ENCODE data around the gene COMTD1.
A peak's percentile ranks its signal among the peaks of the same experiment; 100 is the strongest.

COMTD1 gene
- total RNA-seq = 12.6 reads per million, percentile 37 among the genes with 10 or more reads in this experiment

GRCh38 chr10:75235375-75236177, at the start of gene COMTD1:
Gene COMTD1 (minus strand): TSS chr10:75235957. CDS start chr10:75235928, 29 bp downstream.
- peak; percentile 89 for DNase-seq

- DNase-seq = no peak
Observed at GRCh38 chr10:75283671-75284470, 48.1 kb upstream of the COMTD1 start.

DNA sequence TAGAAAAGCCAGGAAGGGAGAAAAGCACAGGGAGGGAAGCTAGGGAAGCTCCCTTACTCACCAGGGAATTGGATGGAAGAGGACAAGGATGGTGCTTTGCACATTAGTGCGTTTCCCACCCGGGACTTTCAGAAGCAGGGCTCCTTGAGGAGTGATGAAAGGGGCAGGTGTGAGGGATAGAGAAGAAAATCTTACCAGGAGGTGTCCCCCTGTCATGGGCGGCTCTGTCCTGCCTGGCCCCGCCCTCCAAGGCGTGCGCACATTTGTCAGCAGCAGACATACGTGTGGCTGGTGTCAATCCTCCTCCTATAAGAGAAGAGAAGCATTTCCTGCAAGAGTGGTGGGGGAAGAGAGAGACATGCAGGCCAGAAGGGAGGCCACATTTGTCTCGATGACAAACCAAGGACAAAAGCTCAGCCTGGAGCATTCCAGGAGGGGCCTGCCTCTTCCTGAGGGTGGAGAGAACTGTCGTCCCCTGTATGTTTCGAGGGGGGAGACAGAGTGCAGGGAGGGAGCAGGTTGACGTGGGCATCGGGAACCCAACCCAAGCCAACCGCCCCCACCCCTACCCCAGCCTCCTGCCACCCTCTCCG, 47.4 kb upstream of the COMTD1 start:
- no peak for DNase-seq

DNA sequence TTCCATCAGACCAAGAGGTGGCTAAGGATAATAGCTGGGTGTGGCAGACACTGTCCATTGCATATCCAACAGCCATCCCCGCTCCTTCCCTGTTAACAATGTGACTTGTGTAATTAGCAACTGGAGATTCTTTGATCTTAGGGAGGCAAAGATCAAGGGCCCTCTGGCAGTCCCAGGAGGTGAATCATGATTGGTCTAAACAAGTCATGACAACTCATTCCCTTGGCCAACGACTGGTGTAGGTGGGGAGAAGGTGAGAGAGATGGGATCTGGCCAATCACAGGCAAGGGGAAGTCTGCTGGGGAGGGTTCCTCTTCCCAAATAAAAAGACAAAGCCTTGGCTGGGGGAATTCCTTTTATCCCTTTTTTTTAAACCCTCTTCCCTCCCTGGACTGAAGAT, 46.2 kb upstream of the COMTD1 start:
- no peak for DNase-seq

GRCh38 chr10:75280236-75280635, 44.5 kb upstream of the COMTD1 start:
- DNase-seq = no peak

DNA sequence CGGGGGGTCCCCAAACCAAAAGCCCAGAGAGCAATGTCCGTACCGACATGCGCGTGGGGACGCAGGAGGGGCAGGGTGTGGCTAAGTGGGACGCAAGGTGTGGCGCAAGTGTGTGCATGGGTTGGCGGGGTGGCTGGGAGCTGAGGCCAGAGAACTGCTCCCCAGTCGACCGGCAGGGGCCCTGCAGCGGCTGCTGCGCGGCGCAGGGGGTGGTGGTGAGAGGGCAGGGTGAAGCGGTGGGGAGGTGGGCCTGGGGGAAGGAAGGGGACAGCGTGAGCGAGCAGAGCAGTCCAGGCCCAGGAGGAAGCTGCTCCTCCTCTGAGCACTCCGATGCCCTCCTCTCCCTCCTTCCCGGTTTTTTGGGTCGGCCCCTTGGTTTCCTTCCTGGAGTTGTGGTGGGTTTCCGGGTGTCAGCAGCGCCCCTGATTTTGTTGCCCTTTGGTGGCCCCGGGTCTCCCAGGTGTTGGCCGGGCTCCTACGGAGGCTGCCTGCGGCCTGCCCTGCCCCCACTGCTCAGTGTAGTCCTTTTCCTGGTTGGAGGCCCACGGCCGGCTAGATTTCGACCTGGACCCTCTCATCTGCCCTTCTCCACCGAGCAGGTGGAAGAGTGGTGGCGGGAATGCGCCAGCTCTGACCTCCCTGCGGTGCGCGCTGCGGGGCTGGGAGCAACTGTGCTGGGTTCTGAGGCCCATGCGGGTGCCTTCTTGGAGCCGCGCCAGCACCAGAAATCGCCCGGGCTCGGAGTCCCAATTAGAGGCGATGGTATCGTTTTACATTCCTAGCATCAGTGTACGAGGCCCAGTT, 40.5 kb upstream of the COMTD1 start:
- DNase-seq = no peak

GRCh38 chr10:75272896-75273295, 37.1 kb upstream of the COMTD1 start:
- DNase-seq = no peak

- no peak for DNase-seq
Observed at GRCh38 chr10:75272094-75272493, 36.3 kb upstream of the COMTD1 start.

DNA sequence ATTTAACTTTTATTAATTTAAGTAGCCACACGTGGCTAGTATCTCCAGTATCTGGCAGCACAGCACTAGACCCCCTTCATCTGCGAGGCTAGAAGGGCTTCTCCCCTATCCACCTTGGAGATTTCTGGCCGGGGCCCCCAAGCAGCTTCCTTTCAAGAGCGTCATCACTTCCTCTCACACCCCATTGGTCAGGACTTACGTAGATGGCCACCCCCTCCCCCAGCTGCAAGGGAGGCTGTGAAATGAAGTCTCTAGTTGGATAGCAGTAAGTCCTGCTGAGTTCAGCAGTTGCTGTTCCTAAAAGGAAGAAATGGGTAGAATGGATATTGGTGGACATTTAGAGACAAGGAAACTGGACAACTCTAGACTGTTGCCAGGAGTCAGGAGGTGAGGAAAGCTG, 33.8 kb upstream of the COMTD1 start:
- DNase-seq = no peak

DNA sequence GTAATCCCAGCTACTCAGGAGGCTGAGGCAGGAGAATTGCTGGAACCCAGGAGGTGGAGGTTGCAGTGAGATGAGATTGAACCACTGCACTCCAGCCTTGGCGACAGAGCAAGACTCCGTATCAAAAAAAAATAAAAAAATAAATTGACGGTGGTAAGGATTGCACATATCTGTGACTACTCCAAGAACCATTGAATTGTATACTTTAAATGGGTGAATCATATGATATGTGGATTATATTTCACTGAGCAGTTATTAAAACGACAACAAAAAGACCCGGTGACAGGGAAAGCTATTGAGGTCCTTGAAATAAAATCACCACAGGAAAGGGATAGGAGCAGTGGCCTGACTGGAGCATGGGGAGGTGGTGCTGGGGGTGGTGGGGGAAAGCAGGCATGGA, 31.2 kb upstream of the COMTD1 start:
- DNase-seq = no peak

GRCh38 chr10:75265856-75266255, 30.1 kb upstream of the COMTD1 start:
- DNase-seq = no peak

DNA sequence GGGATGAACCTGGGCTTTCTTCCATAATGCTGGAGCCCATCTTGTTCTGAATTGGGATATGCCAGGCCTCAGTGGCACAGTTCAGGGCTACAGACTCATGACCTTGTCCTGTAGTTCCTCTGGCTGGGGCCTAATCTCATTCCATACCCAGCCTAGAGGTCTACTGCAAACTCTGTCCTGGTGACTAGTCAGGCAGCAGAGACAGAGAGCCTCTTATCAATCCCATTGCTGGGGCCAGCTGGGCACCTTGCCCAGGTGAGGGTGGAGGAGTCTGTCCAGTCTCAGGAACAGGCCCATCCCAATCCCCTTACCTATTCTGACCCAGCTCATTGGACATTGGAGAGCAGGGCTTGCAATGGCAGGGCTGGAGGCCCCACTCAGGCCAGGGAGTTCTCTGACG, 28.0 kb upstream of the COMTD1 start:
- no peak for DNase-seq

DNA sequence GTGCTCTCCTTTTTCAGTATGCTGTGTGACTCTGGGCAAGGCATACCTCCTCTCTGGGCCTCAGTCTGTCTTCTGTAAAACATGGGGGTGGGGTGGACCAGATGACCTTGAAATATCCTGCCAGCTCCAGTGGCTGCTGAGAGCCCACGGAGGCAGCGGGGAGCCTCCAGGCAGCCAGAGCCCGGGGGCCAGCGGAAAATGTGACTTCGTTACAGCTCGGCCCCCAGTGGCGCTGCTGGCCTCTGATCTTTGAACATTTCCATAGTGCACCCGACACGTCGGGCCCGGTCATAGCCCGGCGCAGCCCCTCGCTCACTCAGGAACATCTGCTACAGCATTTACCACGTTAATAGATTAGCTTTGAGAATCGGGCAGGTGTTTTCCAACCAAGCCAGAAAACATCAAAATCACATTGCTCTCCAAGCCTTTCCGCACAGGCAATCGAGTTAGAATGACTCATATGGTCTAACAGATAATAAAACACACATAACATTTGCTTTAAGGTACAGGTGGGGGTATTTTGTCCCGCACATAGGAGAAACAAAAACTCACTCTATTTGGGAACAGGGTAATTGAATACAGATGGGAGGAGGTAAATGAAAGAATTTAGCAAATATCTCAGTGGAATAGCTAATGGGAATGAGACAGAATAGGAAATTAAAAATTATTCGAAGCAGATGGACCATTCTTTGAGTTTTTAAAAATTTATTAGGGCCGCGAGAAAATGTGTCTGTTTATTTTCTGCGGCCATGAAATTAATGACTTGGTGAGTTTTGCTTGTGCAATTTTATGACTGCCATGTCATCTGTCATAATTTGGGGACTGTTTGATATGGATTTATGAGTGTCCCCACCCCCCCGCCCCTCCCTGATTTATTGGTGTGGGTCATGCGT, 26.3 kb upstream of the COMTD1 start:
- no peak for DNase-seq

DNA sequence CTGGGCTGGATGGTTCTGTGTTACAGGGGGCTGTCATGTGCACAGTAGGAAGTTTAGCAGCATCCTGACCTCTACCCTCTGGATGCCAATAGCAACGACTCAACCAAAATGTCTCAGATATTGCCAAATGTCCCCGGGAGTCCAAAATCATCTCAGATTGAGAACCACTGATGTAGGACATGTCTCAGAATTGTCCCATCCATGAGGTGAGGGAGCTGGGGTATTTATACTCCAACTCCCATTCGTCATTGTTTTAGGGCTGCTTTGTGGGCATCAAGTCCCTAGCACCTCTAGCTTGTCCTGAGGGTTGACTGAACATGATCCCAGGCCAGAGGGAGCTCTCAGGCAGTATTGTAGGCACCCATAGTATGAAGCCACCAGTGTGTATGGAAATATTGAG, 25.2 kb upstream of the COMTD1 start:
- DNase-seq = no peak

- no peak for DNase-seq
Observed at GRCh38 chr10:75254739-75255138, 19.0 kb upstream of the COMTD1 start.

GRCh38 chr10:75253281-75254220, 17.8 kb upstream of the COMTD1 start:
- no peak for DNase-seq

- no peak for DNase-seq
Observed at GRCh38 chr10:75250934-75251333, 15.2 kb upstream of the COMTD1 start.

GRCh38 chr10:75247797-75248196, 12.0 kb upstream of the COMTD1 start:
- DNase-seq = no peak

DNA sequence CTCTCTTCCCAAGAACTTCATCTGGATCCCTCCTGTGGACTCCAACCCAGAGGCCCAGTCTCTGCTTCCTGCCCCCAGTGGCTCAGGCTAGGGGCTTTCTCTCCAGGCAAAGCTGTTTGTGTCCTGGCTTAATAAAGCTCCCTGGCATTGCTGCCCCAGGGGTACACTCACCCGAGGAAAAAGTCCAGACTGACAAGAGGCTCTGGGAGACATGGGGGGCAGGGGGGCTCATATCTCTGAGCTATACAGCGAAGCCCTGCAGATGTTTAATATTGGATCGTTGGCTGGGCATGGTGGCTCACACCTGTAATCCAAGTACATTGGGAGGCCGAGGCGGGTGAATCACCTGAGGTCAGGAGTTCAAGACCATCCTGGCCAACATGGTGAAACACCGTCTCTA, 10.7 kb upstream of the COMTD1 start:
- DNase-seq = no peak
